Temporal lobe (tissue), 1 donor: ENCODE results near the gene CXCL16. TPM values are rescaled to one million over a fixed set of nuclear protein-coding genes. Genes with fewer than 3 reads are reported as not detected.

Experiments used
- total RNA-seq: library from RNA; depleted of rRNA; stranded (reverse); fragments of >200 nt; gene quantifications from one replicate; pipeline ENCODE4 v1.2.3, GENCODE V29; 2014

CXCL16 gene
- total RNA-seq, 1 donor from 2014 or later = 0.49 TPM

Other genes starting within 250 kb of the CXCL16 start
- gene SPNS2, start 241.0 kb downstream of the CXCL16 start, total RNA-seq = 7.9 TPM
- 16.2 TPM for gene MYBBP1A, start 184.5 kb downstream of the CXCL16 start, total RNA-seq
- gene GGT6, start 179.4 kb downstream of the CXCL16 start, total RNA-seq = not detected
- 2.5 TPM for gene SMTNL2, start 155.4 kb downstream of the CXCL16 start, total RNA-seq
- gene ALOX15, start 98.2 kb downstream of the CXCL16 start, total RNA-seq = under 0.01 TPM
- 35.9 TPM for gene PELP1, start 35.8 kb downstream of the CXCL16 start, total RNA-seq
- 13.3 TPM for gene ARRB2, start 29.3 kb downstream of the CXCL16 start, total RNA-seq
- 3.9 TPM for gene MED11, start 8.5 kb downstream of the CXCL16 start, total RNA-seq
- not detected for gene ZMYND15, start 95 bp downstream of the CXCL16 start, total RNA-seq
- not detected for gene TM4SF5, start 32.0 kb upstream of the CXCL16 start, total RNA-seq
- gene VMO1, start 46.4 kb upstream of the CXCL16 start, total RNA-seq = 0.25 TPM
- gene GLTPD2, start 49.0 kb upstream of the CXCL16 start, total RNA-seq = not detected
- 45.7 TPM for gene PSMB6, start 56.2 kb upstream of the CXCL16 start, total RNA-seq
- 7.4 TPM for gene PLD2, start 67.2 kb upstream of the CXCL16 start, total RNA-seq
- 22.9 TPM for gene MINK1, start 93.4 kb upstream of the CXCL16 start, total RNA-seq
- gene C17orf107, start 159.6 kb upstream of the CXCL16 start, total RNA-seq = 3.7 TPM
- gene CHRNE, start 163.2 kb upstream of the CXCL16 start, total RNA-seq = 0.25 TPM
- not detected for gene GP1BA, start 192.3 kb upstream of the CXCL16 start, total RNA-seq
- gene SLC25A11, start 200.1 kb upstream of the CXCL16 start, total RNA-seq = 41.8 TPM
- gene RNF167, start 200.3 kb upstream of the CXCL16 start, total RNA-seq = 12.8 TPM
- gene PFN1, start 208.6 kb upstream of the CXCL16 start, total RNA-seq = 69.3 TPM
- 0.74 TPM for gene ENO3, start 211.2 kb upstream of the CXCL16 start, total RNA-seq
- gene SPAG7, start 227.9 kb upstream of the CXCL16 start, total RNA-seq = 34.4 TPM
- gene CAMTA2, start 247.7 kb upstream of the CXCL16 start, total RNA-seq = 13.5 TPM